Measurements from ENCODE around the gene IPMK.

- TF ChIP-seq, protein P1, sequence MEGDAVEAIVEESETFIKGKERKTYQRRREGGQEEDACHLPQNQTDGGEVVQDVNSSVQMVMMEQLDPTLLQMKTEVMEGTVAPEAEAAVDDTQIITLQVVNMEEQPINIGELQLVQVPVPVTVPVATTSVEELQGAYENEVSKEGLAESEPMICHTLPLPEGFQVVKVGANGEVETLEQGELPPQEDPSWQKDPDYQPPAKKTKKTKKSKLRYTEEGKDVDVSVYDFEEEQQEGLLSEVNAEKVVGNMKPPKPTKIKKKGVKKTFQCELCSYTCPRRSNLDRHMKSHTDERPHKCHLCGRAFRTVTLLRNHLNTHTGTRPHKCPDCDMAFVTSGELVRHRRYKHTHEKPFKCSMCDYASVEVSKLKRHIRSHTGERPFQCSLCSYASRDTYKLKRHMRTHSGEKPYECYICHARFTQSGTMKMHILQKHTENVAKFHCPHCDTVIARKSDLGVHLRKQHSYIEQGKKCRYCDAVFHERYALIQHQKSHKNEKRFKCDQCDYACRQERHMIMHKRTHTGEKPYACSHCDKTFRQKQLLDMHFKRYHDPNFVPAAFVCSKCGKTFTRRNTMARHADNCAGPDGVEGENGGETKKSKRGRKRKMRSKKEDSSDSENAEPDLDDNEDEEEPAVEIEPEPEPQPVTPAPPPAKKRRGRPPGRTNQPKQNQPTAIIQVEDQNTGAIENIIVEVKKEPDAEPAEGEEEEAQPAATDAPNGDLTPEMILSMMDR (IDR thresholded peaks at IDR 0.05) = no peak
- no peak for TF ChIP-seq ZFX (IDR thresholded peaks at IDR 0.05; ENCODE audit: borderline replicate concordance)
Observed at GRCh38 chr10:58209669-58210068, 58.0 kb downstream of the IPMK start.
